GM19468 (cell line): ENCODE measurements around the gene CST6.

ENCODE experiments used
- ATAC-seq: cut with Tn5 transposase; IDR thresholded peaks from one replicate; pipeline ENCODE4 v1.9.1; 2021; ENCODE audit warnings: mild to moderate bottlenecking, moderate library complexity, moderate number of reproducible peaks; ENCODE audit not compliant: unreplicated experiment; ENCODE audit errors: extremely low read depth

The CST6 gene, protein sequence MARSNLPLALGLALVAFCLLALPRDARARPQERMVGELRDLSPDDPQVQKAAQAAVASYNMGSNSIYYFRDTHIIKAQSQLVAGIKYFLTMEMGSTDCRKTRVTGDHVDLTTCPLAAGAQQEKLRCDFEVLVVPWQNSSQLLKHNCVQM

DNA sequence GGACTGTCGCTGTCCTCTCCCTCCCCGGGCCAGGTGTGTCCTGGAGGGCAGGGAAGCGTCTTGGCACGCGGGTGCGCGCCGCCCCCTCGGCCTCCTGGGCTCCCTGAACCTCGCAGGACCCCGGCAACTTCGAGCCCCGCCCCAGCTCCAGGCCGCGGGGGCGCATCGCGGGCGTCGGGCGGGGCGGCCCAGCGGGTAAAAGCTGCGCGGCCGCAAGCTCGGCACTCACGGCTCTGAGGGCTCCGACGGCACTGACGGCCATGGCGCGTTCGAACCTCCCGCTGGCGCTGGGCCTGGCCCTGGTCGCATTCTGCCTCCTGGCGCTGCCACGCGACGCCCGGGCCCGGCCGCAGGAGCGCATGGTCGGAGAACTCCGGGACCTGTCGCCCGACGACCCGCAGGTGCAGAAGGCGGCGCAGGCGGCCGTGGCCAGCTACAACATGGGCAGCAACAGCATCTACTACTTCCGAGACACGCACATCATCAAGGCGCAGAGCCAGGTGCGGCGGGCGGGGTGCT lies at the start of gene CST6:
CST6 (plus strand) TSS at position 224 of the 519 bp plus-strand sequence; CDS start at position 261, 37 bp downstream.
- no peak for ATAC-seq

DNA sequence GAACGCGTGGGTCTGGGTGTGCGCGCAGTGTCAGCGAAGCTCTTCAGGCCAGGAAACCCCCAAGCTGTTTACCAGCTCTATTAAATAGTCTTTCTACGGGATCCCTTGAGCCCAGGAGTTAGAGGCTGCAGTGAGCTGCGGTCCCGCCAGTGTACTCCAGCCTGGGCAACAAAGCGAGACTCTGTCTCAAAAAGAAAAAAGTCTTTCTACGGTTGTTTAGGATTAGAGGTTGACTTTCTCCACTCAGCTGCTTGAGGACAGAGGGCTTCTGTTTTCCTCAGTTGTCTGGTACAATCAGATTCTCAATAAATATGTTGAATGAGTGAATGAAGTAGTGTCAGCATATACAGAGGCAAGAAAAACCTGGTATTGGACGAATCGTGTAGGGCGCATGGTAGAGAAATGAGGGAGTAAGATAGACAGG lies 49.7 kb upstream of the CST6 start:
- ATAC-seq = no peak

DNA sequence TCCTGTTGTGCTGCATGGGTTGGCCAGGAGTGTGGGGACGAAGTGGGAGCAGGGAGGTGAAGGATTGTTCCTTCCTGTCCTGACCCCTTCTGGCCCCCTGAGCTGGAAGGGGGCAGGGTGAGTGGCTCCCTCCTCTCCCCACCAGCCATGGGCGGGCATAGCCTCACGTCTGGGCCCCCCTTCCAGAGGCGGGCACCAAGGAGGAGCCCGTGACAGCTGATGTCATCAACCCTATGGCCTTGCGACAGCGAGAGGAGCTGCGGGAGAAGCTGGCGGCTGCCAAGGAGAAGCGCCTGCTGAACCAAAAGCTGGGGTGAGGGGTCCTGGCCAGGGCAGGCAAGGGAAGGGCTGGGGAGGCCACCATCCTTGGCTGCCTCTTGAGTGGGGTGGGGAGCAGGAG lies 46.9 kb upstream of the CST6 start:
- ATAC-seq = no peak

GRCh38 chr11:65965986-65966762 lies 45.6 kb upstream of the CST6 start:
- no peak for ATAC-seq

DNA sequence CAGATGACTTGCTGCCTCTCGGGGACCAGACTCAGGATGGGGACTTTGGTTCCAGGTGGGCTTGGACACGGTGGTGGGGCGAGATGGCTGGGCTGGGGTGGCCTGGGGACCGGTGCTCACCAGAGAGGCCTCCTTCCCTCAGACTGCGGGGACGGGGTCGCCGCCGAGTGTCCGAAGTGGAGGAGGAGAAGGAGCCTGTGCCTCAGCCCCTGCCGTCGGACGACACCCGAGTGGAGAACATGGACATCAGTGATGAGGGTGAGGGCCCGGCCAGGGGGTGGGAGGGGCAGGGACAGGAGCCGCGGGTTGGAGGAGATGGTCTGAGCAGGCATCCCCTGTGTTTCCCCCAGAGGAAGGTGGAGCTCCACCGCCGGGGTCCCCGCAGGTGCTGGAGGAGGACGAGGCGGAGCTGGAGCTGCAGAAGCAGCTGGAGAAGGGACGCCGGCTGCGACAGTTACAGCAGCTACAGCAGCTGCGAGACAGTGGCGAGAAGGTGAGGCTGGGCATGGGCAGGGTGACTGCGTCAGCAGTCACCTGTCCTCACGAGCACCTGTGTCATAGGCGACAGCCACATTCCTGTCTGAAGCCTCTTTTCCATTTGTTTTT lies 44.4 kb upstream of the CST6 start:
- no peak for ATAC-seq

GRCh38 chr11:65968600-65969482 lies 43.0 kb upstream of the CST6 start:
- ATAC-seq = no peak

DNA sequence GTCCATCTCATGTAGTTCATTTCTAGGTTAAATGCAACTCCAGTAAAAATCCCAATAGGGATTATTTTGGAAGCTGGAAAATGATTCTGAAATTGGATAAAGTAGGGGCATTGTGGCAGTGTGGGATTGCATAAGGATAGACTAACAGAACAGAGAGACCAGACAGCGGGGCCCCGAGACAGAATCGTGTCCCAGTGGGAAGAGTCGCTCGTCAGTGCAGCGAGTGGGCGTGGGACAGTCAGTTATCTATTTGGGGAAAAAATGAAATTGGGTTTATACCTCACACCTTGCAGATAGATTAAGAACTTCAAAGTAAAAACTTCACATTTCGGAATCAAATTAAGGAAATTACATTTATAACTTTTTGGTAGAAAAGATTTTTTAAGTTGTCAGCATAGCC lies 39.7 kb upstream of the CST6 start:
- ATAC-seq = no peak

- ATAC-seq = no peak
These were observed 38.2 kb upstream of the CST6 start for GRCh38 chr11:65973439-65974110.

DNA sequence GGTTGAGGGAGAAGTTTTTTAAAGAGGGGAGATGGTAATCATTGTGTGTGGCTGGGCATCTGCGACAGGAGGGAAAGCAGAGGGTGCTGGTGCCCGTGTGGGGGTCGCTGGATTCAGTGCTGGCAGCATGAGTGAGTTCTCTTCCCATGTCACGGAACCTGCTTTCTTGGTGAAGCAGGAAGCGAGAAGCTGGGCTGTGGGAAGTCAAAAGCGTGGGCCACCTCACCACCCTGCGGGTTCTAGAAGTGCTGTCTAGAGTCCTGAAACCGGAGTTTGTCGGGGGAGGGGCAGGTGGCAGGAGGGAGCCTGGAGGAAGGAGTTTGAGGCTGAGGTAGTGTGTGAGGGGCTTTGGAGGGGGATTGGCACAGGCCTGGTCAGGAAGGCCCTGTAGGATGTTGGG lies 36.0 kb upstream of the CST6 start:
- ATAC-seq = no peak

- no peak for ATAC-seq
These were observed 35.3 kb upstream of the CST6 start for GRCh38 chr11:65976216-65977176.

DNA sequence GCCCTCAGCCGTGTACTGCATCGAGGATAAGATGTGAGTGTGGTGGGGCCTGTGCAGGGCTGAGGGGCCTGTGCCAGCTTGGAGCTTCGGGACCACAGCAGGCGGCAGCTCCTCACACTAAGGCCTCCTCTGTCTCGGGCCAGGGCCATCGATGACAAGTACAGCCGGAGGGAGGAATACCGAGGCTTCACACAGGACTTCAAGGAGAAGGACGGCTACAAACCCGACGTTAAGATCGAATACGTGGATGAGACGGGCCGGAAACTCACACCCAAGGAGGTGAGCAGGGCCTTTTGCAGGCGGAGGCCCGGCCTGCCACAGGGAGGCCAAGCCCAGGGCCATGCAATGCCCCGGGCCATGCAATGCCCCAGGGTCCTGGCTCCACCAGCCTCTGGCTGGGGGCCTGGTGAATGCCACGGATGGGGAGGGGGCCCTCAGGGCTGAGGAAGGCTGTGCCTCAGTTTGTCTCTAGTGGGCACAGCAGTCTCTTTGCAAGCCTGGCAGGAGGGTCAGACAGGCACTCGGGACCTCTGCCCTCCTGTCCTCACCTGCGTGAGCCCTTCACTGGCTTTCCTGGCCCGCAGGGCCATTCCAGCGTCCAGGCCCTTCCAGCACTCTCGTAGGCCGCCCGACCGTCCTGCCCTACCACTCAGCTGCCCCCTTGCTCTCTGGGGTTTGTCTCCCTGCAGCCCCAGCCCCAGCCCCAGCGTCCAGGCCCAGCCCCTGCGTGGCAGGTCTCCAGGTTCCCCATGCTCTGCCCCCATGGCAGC lies 34.0 kb upstream of the CST6 start:
- ATAC-seq = no peak

- no peak for ATAC-seq
These were observed 33.2 kb upstream of the CST6 start for GRCh38 chr11:65978391-65979238.

DNA sequence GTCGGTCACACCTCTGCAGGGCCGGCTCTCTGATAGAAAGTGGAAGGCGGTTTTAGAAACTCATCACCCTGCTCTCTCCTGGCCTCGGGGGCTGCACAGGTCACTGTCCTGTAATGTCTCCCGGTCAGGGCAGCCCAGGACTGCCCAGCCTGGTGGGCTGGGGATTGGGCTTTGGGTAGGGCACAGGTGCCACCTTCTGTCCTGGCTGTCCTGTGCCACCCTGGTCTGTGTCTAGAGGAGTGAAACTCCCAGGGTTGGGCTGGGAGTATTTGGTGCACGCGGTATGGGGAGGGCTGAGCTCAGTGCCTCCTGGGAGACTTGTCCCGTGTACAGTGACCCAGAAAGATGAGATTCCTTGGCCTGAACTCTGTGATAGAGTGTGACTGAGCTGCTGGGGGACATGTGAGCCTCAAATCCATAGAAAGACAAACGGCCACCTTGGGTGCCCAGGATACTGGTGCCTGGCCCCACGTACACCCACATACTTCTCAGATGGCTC lies 32.5 kb upstream of the CST6 start:
- no peak for ATAC-seq

GRCh38 chr11:65981101-65981740 lies 30.6 kb upstream of the CST6 start:
- no peak for ATAC-seq

GRCh38 chr11:65981972-65982823 lies 29.6 kb upstream of the CST6 start:
- no peak for ATAC-seq
